BLaER1 (cell line): ENCODE results near the gene USP49.

ENCODE experiments used
- H3K27ac ChIP-seq: shearing (Covaris generic); formaldehyde crosslinking; 2 replicates; pipeline ENCODE4 v1.8.1; 2022
- H3K27me3 ChIP-seq: shearing (Covaris generic); formaldehyde crosslinking; 2 replicates; pipeline ENCODE4 v1.8.1; 2022
- H3K36me3 ChIP-seq: shearing (Covaris generic); formaldehyde crosslinking; 2 replicates; pipeline ENCODE4 v1.8.1; 2022
- H3K4me1 ChIP-seq: shearing (Covaris generic); formaldehyde crosslinking; 2 replicates; pipeline ENCODE4 v1.8.1; 2022
- H3K4me2 ChIP-seq: shearing (Covaris generic); formaldehyde crosslinking; 2 replicates; pipeline ENCODE4 v1.8.1; 2022
- H3K4me3 ChIP-seq: shearing (Covaris generic); formaldehyde crosslinking; 2 replicates; pipeline ENCODE4 v1.8.1; 2022
- H3K9ac ChIP-seq: shearing (Covaris generic); formaldehyde crosslinking; 2 replicates; pipeline ENCODE4 v1.8.1; 2022
- H3K9me3 ChIP-seq: shearing (Covaris generic); formaldehyde crosslinking; 2 replicates; pipeline ENCODE4 v1.8.1; 2022
- H4K20me1 ChIP-seq: shearing (Covaris generic); formaldehyde crosslinking; 2 replicates; pipeline ENCODE4 v1.8.1; 2022
- Cebpa-rat ChIP-seq: shearing (Covaris generic); IDR thresholded peaks from 2 replicates; pipeline ENCODE4 v1.8.1; 2022

USP49 gene

GRCh38 chr6:41785689-41786450, 109.3 kb downstream of the USP49 start:
- peak overlapping the region; percentile 84 for H3K4me3 ChIP-seq
- H4K20me1 ChIP-seq: peaks cover 24% of the 10 kb centered on the region
- H3K9ac ChIP-seq: peak overlapping the region; percentile 97
- peak overlapping the region; percentile 90 for H3K4me2 ChIP-seq
- H3K27me3 ChIP-seq: peaks cover 8% of the 10 kb centered on the region; the same call in 1 of the 2 replicates
- TF ChIP-seq Cebpa-rat: no peak
- H3K4me1 ChIP-seq: peaks cover 43% of the 10 kb centered on the region
- H3K36me3 ChIP-seq: peaks cover 23% of the 10 kb centered on the region
- H3K9me3 ChIP-seq: no peaks in the 10 kb centered on the region
- H3K27ac ChIP-seq: peak overlapping the region; percentile 88

DNA sequence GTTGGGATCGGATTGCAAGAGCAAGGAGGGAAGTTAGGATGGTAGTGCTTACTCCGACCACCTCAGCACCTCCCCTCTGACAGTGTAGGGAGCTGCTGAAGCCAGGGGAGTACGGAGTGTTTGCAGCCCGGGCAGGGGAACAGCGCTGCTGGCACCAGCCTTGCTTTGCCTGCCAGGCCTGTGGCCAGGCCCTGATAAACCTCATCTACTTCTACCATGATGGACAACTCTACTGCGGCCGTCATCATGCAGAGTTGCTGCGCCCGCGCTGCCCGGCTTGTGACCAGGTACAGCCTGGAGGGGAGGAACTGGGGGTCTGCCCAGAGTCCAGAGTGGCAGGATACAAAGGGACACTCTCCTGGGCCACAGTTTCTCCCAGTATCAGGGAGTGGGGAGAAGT, 109.9 kb downstream of the USP49 start:
- Histone ChIP-seq H4K20me1 (peaks cover 18% of the 10 kb centered on the region), H3K27me3 (peaks cover 10% of the 10 kb centered on the region; the same call in 1 of the 2 replicates), H3K9me3 (no peaks in the 10 kb centered on the region), H3K27ac (no peak overlapping the region), H3K4me1 (peaks cover 46% of the 10 kb centered on the region), H3K4me2 (peak overlapping the region; percentile 90), H3K36me3 (peaks cover 17% of the 10 kb centered on the region), H3K9ac (no peak overlapping the region), H3K4me3 (no peak overlapping the region)
- TF ChIP-seq Cebpa-rat: no peak

GRCh38 chr6:41784581-41785171, 110.5 kb downstream of the USP49 start:
- Histone ChIP-seq H3K9me3 (no peaks in the 10 kb centered on the region), H3K9ac (no peak overlapping the region), H3K27me3 (peaks cover 10% of the 10 kb centered on the region; the same call in 1 of the 2 replicates), H4K20me1 (peaks cover 14% of the 10 kb centered on the region; the same call in 1 of the 2 replicates), H3K27ac (no peak overlapping the region), H3K4me3 (no peak overlapping the region), H3K4me1 (peaks cover 46% of the 10 kb centered on the region), H3K4me2 (peak overlapping the region; percentile 7; the same call in 1 of the 2 replicates), H3K36me3 (peaks cover 11% of the 10 kb centered on the region)
- no peak for TF ChIP-seq Cebpa-rat

- TF ChIP-seq Cebpa-rat: no peak
- no peak overlapping the region for H3K27ac ChIP-seq
- H3K9me3 ChIP-seq: no peaks in the 10 kb centered on the region
- H3K9ac ChIP-seq: no peak overlapping the region
- H3K4me1 ChIP-seq: peaks cover 44% of the 10 kb centered on the region
- no peak overlapping the region for H3K4me2 ChIP-seq
- no peaks in the 10 kb centered on the region for H4K20me1 ChIP-seq
- H3K27me3 ChIP-seq: peaks cover 10% of the 10 kb centered on the region; the same call in 1 of the 2 replicates
- H3K36me3 ChIP-seq: no peaks in the 10 kb centered on the region
- H3K4me3 ChIP-seq: no peak overlapping the region
Observed at GRCh38 chr6:41783106-41783780, 111.9 kb downstream of the USP49 start.

GRCh38 chr6:41781366-41781730, 113.8 kb downstream of the USP49 start:
- Histone ChIP-seq H3K4me2 (peak overlapping the region; percentile 98), H3K36me3 (peaks cover 5% of the 10 kb centered on the region; the same call in 1 of the 2 replicates), H3K27ac (no peak overlapping the region), H3K4me3 (peak overlapping the region; percentile 77), H4K20me1 (no peaks in the 10 kb centered on the region), H3K9me3 (no peaks in the 10 kb centered on the region), H3K27me3 (peaks cover 10% of the 10 kb centered on the region; the same call in 1 of the 2 replicates), H3K4me1 (peaks cover 52% of the 10 kb centered on the region), H3K9ac (peak overlapping the region; percentile 15)
- TF ChIP-seq Cebpa-rat: no peak

DNA sequence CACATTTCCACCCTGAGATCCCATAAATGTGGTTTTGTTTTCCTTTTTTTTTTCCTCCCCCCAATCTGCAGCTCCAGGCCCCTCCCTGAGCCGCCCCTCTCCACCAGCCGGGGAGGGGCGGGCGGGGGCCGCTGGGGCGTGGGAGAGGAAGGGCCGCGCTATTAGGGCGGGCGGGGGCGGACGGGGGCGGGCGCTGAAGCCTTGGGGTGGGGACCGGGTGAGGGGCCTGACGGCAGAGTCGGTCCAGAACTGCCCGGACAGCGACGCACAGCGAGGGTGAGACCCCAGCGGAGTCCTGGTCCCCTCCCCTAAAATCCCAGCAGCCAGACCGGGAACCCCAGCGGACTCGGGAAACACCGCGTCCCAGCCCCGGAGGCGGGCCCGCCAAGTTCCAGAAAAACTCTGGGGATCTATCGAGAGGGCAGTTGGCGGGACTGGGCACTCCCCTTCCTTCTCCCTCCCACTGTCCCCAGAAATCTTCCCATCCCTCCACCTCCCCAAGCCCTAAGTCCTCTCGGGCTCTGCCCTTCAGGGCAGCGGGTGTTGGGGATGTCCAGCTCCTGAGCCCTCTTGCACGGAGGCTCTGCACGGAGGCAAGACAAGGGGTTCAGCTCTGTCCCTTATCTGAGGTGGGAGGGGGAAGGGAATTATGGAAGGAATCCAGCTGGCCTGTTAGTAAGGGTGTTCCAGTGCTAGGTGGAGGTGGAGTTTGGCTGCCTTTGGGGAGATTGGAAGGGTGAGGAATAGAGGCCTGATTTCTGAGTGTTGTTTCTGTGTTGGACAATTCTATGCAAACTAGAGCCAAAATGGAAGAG, 114.4 kb downstream of the USP49 start, which contains the start of gene PRICKLE4:
TSS of gene PRICKLE4 (plus strand) at position 232 of the 815 bp plus-strand sequence. CDS start 2,692 bp downstream, outside the sequence.
- Histone ChIP-seq H3K4me2 (peak within 1 kb of the TSS; percentile 98), H4K20me1 (no peaks in the 10 kb centered on the region), H3K9me3 (no peaks in the 10 kb centered on the region), H3K4me1 (peaks cover 46% of the 10 kb centered on the region), H3K27ac (peak within 1 kb of the TSS; percentile 68), H3K36me3 (peaks cover 6% of the 10 kb centered on the region), H3K4me3 (peak within 1 kb of the TSS; percentile 77), H3K9ac (peak within 1 kb of the TSS; percentile 81), H3K27me3 (peaks cover 10% of the 10 kb centered on the region; the same call in 1 of the 2 replicates)
- TF ChIP-seq Cebpa-rat: no peak

- Histone ChIP-seq H3K4me2 (peak within 1 kb of the TSS; percentile 98), H3K4me1 (peaks cover 39% of the 10 kb centered on the region), H4K20me1 (no peaks in the 10 kb centered on the region), H3K27me3 (peaks cover 10% of the 10 kb centered on the region; the same call in 1 of the 2 replicates), H3K36me3 (peaks cover 14% of the 10 kb centered on the region), H3K9ac (peak within 1 kb of the TSS; percentile 81), H3K4me3 (peak within 1 kb of the TSS; percentile 77), H3K27ac (peak within 1 kb of the TSS; percentile 68), H3K9me3 (no peaks in the 10 kb centered on the region)
- no peak for TF ChIP-seq Cebpa-rat
Observed at GRCh38 chr6:41779788-41780550, 115.2 kb downstream of the USP49 start, which contains the start of gene FRS3. TSS of gene FRS3 (minus strand) at chr6:41779900. CDS start at chr6:41776987, 2,913 bp downstream.

- no peak for TF ChIP-seq Cebpa-rat
- Histone ChIP-seq H3K4me3 (peak overlapping the region; percentile 77), H3K9me3 (no peaks in the 10 kb centered on the region), H3K36me3 (peaks cover 20% of the 10 kb centered on the region), H4K20me1 (no peaks in the 10 kb centered on the region), H3K4me1 (peaks cover 34% of the 10 kb centered on the region), H3K4me2 (peak overlapping the region; percentile 93), H3K9ac (peak overlapping the region; percentile 81), H3K27ac (peak overlapping the region; percentile 55; the same call in 1 of the 2 replicates), H3K27me3 (peaks cover 10% of the 10 kb centered on the region; the same call in 1 of the 2 replicates)
Observed at GRCh38 chr6:41779336-41779735, 115.8 kb downstream of the USP49 start.
